ENCODE data around the gene VLDLR. TPM values are rescaled to one million over a fixed set of nuclear protein-coding genes. Genes with fewer than 3 reads are reported as not detected.
A peak's percentile ranks its signal among the peaks of the same experiment; 100 is the strongest.

The VLDLR gene
- 10 to 100 TPM in 11 of 12 donors, not detected in 1; 15.8 to 26.2 (median 22.1) TPM for polyA plus RNA-seq (ENCODE audit: insufficient read length in 12 of 12)
- long read RNA-seq, donor 1, partial matches to known transcripts = 0 of 1 reads
- long read RNA-seq, donor 1, other reads (novel, unspliced or antisense) = 0 of 1 reads
- long read RNA-seq, donor 2, full-length matches to known transcripts = 1 of 1 reads
- long read RNA-seq, donor 2, partial matches to known transcripts = 0 of 1 reads
- long read RNA-seq, donor 2, other reads (novel, unspliced or antisense) = 0 of 1 reads
- long read RNA-seq, donor 3 = 0 reads
- long read RNA-seq, donor 4 = 0 reads
- long read RNA-seq, donor 5 = 0 reads
- long read RNA-seq, donor 6, partial matches to known transcripts = 0 of 1 reads
- long read RNA-seq, donor 6, other reads (novel, unspliced or antisense) = 0 of 1 reads
- long read RNA-seq, donor 7, partial matches to known transcripts = 0 of 1 reads
- long read RNA-seq, donor 7, other reads (novel, unspliced or antisense) = 0 of 1 reads
- long read RNA-seq, donor 8, full-length matches to known transcripts = 2 of 2 reads
- long read RNA-seq, donor 8, partial matches to known transcripts = 0 of 2 reads
- long read RNA-seq, donor 8, other reads (novel, unspliced or antisense) = 0 of 2 reads
- long read RNA-seq, donor 9 = 0 reads
- long read RNA-seq, donor 10, full-length matches to known transcripts = 1 of 1 reads
- long read RNA-seq, donor 10, partial matches to known transcripts = 0 of 1 reads
- long read RNA-seq, donor 10, other reads (novel, unspliced or antisense) = 0 of 1 reads
- long read RNA-seq, donor 11, full-length matches to known transcripts = 2 of 2 reads
- long read RNA-seq, donor 11, partial matches to known transcripts = 0 of 2 reads
- long read RNA-seq, donor 11, other reads (novel, unspliced or antisense) = 0 of 2 reads

DNA sequence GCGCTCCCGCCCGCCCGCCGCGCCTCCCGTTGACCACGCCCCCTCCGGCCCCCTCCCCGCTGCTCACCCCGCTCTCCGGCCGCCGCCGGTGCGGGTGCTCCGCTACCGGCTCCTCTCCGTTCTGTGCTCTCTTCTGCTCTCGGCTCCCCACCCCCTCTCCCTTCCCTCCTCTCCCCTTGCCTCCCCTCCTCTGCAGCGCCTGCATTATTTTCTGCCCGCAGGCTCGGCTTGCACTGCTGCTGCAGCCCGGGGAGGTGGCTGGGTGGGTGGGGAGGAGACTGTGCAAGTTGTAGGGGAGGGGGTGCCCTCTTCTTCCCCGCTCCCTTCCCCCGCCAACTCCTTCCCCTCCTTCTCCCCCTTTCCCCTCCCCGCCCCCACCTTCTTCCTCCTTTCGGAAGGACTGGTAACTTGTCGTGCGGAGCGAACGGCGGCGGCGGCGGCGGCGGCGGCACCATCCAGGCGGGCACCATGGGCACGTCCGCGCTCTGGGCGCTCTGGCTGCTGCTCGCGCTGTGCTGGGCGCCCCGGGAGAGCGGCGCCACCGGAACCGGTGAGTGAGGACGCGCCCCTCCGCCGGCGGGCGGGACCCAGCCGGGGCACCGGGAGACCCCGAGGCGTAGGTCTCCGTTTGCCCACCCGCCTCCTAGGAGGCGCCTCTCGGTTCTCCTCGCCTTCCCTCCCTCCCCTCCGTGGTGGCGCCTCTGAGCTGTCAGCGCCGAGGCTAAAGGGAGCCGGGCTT lies at the start of gene VLDLR:
TSS of gene VLDLR (plus strand) at position 66 of the 739 bp plus-strand sequence. CDS start at position 469, 403 bp downstream.
- peak; percentile 59 for DNase-seq

- no peak for DNase-seq
Observed at GRCh38 chr9:2574203-2574602, 47.4 kb upstream of the VLDLR start.

GRCh38 chr9:2576631-2577030 lies 45.0 kb upstream of the VLDLR start:
- DNase-seq = no peak

- no peak for DNase-seq
Observed at GRCh38 chr9:2583308-2584013, 38.1 kb upstream of the VLDLR start.

DNA sequence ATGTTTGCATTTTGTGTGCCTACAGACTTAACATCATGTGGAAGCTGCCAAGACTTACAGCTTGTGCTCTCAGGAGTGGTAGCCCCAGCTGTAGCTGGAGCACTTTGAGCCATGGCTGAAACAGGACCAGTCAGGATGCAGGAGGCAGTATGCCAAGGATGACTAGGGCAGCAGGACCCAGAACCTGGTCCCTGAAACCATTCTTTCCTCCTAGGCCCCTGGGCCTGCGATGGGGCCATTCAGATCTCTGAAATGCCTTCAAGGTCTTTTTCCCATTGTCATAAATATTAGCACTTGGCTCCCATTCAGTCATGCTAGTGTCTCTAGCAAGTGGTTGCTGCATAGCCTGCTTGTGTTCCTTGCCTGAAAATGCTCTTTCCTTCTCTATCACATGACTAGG lies 29.6 kb upstream of the VLDLR start:
- DNase-seq = no peak

- DNase-seq = no peak
Observed at GRCh38 chr9:2593744-2594143, 27.8 kb upstream of the VLDLR start.

DNA sequence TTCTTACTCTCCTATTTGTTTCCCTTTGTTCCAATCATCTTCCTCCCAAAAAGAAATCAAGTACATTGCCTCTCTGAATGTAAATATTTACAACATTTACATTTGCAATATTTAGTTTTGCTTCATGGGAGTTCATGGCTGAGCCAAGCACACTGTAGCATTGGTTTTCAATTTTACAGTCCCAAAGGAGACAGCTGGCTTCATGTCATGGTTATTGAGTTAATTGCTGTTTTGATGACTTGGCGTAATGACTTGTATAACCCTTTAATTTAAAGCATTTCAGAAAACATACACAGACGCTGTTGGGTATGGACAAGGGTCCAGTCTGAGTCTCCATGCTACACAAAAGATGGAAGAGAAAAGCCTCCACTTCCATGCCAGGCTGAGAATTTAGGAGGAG lies 25.6 kb upstream of the VLDLR start:
- DNase-seq = no peak

- DNase-seq = no peak
Observed at GRCh38 chr9:2597483-2597882, 24.1 kb upstream of the VLDLR start.

- DNase-seq = no peak
Observed at GRCh38 chr9:2599896-2600295, 21.7 kb upstream of the VLDLR start.

DNA sequence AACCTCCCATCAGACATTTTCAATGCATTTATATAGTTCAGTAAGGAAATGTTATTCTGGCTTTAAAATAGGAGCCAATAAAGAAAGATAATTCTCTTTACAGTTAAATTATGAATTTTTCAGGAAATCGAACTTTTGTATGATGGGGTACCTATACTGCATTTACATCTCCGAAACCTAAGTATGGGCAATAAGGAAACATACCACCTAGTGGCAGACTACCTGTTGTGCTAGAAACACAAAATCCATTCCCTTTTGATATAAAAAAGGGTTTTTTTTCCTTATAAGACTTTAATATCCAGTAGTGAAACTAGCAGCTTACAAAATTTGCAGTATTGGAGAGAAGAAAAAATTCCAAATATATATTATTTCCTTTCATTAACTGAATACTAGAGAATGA lies 21.3 kb upstream of the VLDLR start:
- no peak for DNase-seq

- no peak for DNase-seq
Observed at GRCh38 chr9:2601785-2602378, 19.7 kb upstream of the VLDLR start.

DNA sequence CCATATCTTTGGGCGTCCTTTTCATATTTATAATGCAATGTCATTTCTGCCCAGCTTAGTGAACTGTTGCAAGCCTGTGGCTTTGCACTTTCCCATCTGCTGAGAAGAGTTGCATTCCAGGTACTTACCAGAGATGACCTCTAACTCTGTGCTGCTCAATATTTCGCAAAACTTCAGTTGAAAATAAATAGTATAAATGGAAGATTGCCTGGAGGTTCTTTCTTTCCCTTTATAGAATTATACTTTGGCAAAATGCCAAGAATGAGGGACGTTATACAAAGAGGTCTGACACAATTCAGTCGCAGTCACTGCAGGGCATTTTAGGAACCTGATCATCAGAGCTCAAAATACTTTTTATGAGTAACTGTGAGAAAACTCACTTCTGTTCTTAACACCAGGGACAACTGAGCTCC lies 18.9 kb upstream of the VLDLR start:
- no peak for DNase-seq

DNA sequence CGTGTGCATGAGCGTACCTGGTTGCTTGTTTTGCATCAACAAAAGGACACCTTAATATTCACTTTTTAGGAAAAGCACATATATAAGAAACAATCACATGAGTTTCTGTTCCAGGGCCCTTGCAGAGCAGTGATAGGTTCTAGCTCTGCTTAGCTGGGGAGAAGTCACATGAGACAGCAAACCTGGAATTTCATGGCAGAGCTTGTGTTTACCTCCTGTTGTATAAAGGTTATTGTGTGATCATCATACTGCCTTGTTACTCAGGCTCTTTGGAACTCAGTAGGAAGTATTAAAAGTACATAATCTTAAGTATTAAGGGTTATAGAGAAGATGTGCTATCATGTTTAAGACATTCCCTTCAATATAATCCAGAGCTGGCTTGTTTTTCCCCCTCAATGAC lies 18.0 kb upstream of the VLDLR start:
- DNase-seq = no peak

DNA sequence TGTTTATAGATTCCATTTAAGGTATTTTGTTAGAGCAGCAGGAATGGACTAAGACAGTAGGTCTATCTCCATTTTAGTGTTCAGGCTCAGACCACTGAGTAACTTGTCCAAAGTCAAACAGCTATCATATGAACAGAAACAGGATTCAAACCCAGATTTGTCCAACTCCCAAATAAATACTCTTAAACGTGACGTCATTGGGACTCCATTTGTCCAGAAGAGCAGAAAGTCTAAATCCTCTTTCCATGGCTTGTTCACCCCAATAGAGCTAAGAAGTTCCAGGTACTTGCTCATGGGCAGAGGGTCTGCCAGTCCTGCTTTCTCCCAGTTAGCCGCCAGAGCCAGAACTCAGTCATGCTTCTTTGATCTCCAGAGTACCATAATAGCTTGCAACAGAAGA lies 16.3 kb upstream of the VLDLR start:
- DNase-seq = no peak

GRCh38 chr9:2608276-2608675 lies 13.3 kb upstream of the VLDLR start:
- DNase-seq = no peak

GRCh38 chr9:2610985-2611384 lies 10.6 kb upstream of the VLDLR start:
- DNase-seq = no peak

DNA sequence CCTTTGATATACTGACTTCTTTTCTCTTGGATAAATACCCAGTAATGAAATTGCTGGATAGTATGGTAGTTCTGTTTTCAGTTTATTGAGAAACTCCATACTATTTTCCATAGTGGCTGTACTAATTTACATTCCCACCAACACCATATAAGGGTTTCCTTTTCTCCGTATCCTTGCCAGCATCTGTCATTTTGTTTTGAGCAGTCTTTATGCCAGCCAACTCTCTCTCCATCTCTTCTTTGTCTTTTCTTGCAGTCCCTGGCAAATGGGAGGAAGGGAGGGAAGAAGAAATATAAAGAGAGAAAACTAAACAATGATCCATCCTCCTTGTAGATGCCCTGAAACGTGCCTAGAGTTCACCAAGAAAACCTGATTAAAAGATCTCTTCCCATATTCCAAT lies 9.6 kb upstream of the VLDLR start:
- no peak for DNase-seq

GRCh38 chr9:2613730-2614271 lies 7.8 kb upstream of the VLDLR start:
- DNase-seq = no peak

DNA sequence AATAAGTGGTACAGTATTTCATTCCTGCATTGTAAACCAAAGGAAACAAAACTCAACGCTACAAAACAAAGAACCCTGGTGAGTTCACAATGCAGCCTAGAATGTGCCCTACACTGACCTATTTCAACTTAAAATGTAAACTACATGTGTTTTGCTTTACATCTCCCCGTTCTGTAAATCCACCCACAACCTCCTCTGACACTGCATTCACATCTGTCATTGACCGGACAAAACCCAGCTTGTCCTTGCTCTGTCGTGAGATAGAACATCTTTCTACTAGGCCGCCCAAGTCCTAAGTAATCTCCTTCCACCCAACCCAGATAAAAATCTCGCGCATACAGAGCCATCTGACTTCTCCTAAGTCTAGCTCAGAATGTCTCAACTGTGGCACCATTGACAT lies 6.1 kb upstream of the VLDLR start:
- DNase-seq = no peak

DNA sequence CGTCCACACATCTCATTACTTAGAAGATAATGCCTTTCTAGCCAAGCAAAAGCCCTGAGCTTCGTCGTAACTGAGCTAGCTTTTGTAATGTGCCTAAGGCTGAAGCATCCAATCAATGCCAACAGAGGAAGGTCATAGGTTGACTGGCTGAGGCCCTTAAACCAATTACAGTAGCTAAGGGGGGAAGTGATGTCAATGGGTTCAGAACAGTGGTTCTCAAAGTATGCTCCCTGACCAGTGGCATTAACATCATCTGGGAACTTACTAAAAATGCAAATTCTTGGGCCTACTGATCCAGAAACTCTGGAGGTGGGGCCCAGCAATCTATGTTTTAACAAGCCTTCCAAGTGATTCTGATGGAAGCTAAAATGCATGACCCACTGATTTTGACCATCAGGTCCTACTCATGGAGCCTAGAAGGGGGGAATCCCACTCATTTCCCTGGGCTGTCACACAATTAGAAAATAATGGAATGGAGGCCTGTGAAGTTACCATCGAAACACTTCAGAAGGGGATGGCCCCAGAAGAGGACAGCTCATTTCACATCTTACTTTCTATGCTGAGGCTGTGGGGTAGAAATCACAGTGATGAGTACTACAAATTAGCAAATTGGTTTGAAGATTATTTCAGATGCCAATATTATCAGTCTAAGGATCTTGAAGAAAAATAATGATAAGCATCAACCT lies 4.8 kb upstream of the VLDLR start:
- no peak for DNase-seq
